HAP-1 (cell line): ENCODE data around the gene SLC6A17.
A peak's percentile ranks its signal among the peaks of the same experiment; 100 is the strongest.

Source experiments
- DNase-seq, 2 experiments: peaks; one replicate each; pipeline ENCODE4 v3.0.0-alpha.2; 2016 to 2020; ENCODE audit warnings: low spot score in 2 of 2
- H3K27me3 ChIP-seq: fragments of 250-450 bp; sonication (Bioruptor Pico); 2 replicates; pipeline ENCODE4 v1.5.1; 2020; ENCODE audit warnings: low read depth, mild to moderate bottlenecking, moderate library complexity
- H3K36me3 ChIP-seq: fragments of 250-450 bp; sonication (Bioruptor Pico); replicated peaks from 2 replicates; pipeline ENCODE4 v1.5.1; 2020; ENCODE audit warnings: mild to moderate bottlenecking
- H3K4me1 ChIP-seq: fragments of 250-450 bp; sonication (Bioruptor Pico); 2 replicates; pipeline ENCODE4 v1.5.1; 2020; ENCODE audit warnings: mild to moderate bottlenecking
- H3K4me3 ChIP-seq: fragments of 250-450 bp; sonication (Bioruptor Pico); 2 replicates; pipeline ENCODE4 v1.5.1; 2020; ENCODE audit warnings: mild to moderate bottlenecking, moderate library complexity
- H3K9me3 ChIP-seq: fragments of 250-450 bp; sonication (Bioruptor Pico); 2 replicates; pipeline ENCODE4 v1.5.1; 2020; ENCODE audit warnings: mild to moderate bottlenecking, moderate library complexity
- in situ Hi-C: fragments of 300-500 bp; cut with MboI; formaldehyde crosslinking; loops from 3 replicates; pipeline ENCODE4 v1.14.3; 2020; ENCODE audit warnings: low sequenced_read_pairs, inconsistent platforms, mixed read lengths

Gene SLC6A17

DNA sequence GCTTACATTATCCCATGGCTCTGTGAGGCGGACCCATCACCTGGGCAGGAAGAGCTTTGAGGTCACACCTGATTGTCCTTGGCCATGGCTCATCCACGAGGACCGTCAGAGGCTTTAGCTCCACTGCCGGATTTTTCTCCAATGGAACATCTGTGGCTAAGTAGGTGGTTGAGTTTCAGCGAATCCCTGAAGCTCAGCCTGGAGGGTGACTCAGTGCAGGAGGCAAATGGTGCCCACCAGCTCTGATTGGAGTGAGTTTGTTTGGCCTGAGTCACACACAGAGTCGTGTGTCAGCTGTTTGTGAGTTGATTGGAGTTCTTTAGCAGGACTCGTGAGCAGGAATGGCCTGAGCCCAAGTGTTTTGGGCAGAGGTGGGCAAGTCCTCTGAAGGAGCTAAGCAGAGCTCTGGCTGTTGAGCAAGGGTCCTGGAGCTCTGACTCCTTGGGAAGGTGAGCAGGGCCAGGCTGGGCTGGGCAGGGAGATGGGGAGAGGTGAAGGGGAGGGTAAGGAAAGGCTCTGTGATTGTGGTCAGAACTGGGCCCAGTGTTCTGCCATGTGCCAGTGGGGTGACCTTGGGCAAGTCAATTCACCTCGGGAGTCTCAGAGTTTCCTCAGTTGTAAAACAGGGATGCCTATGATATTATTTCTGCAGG lies 2.0 kb downstream of the SLC6A17 start:
- in situ Hi-C loops, result no loop called here
- no peaks in the 10 kb centered on the region for H3K36me3 ChIP-seq
- DNase-seq, result no peak
- no peaks in the 10 kb centered on the region for H3K9me3 ChIP-seq
- peaks cover 16% of the 10 kb centered on the region for H3K27me3 ChIP-seq
- H3K4me1 ChIP-seq, result no peaks in the 10 kb centered on the region
- no peak overlapping the region for H3K4me3 ChIP-seq

DNA sequence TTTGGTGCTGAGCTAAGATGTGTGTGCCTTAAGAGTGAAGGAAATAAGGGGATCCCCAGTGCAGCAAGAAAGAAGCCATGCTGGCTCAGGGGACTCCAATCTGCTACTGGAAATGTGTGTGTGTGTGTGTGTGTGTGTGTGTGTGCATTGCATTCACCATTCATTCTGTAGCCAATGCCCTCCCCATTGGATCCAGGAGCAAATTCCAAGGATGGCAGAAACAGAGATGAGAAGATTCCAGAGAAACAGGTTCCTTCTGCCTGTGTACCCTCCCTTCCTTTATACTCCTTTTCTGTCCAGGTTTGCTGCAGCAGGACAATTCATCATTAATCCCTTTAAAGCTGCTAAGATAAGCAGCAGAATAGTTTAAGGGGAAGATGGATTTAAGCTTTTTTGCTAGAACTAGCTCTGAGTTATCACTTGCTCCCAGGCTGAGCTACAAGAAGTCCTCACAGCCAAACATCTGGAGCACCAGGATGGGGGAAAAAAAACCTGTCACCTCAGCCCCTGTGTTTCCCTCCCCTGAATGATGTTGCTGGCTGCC lies 3.2 kb downstream of the SLC6A17 start:
- no peaks in the 10 kb centered on the region for H3K9me3 ChIP-seq
- H3K4me1 ChIP-seq, result no peaks in the 10 kb centered on the region
- no peak overlapping the region for H3K4me3 ChIP-seq
- peaks cover 10% of the 10 kb centered on the region for H3K27me3 ChIP-seq
- DNase-seq, result no peak
- in situ Hi-C loops, result no loop called here
- H3K36me3 ChIP-seq, result no peaks in the 10 kb centered on the region

- Histone ChIP-seq H3K4me3 (no peak overlapping the region), H3K9me3 (no peaks in the 10 kb centered on the region), H3K4me1 (no peaks in the 10 kb centered on the region), H3K27me3 (peaks cover 21% of the 10 kb centered on the region), H3K36me3 (no peaks in the 10 kb centered on the region)
- in situ Hi-C loops, result no loop called here
- peak; percentile 23 to 78 for DNase-seq
Observed at GRCh38 chr1:110155878-110156522, 5.7 kb downstream of the SLC6A17 start.

DNA sequence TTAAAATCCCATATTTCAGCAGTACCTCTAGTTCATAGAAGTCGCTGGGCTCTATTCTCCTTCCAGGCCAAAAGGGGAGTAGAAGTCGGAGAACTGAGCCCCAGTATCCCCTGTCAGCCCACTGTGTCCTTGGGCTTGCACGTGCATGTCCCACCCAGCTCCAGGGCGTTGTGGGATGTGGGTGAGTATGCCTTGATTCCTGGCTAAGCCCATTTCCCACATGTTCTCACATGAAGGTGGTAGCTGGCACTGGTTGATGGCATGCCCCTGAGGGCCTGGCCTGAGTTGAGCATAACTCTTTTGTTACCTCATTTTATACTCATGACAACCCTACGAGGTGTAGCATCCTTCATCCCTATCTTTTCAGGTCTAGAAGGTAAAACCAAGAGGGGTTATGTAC lies 8.0 kb downstream of the SLC6A17 start:
- Histone ChIP-seq H3K4me3 (no peak overlapping the region), H3K36me3 (no peaks in the 10 kb centered on the region), H3K9me3 (no peaks in the 10 kb centered on the region), H3K4me1 (no peaks in the 10 kb centered on the region), H3K27me3 (peaks cover 32% of the 10 kb centered on the region)
- in situ Hi-C loops, result no loop called here
- DNase-seq, result no peak

- in situ Hi-C loops, result no loop called here
- no peaks in the 10 kb centered on the region for H3K36me3 ChIP-seq
- no peak overlapping the region for H3K4me3 ChIP-seq
- no peaks in the 10 kb centered on the region for H3K4me1 ChIP-seq
- peaks cover 38% of the 10 kb centered on the region for H3K27me3 ChIP-seq
- no peaks in the 10 kb centered on the region for H3K9me3 ChIP-seq
- DNase-seq, result no peak
Observed at GRCh38 chr1:110159168-110159567, 8.9 kb downstream of the SLC6A17 start.

GRCh38 chr1:110160538-110161100 lies 10.3 kb downstream of the SLC6A17 start:
- H3K9me3 ChIP-seq, result no peaks in the 10 kb centered on the region
- no peaks in the 10 kb centered on the region for H3K4me1 ChIP-seq
- DNase-seq, result no peak
- in situ Hi-C loops, result no loop called here
- no peaks in the 10 kb centered on the region for H3K36me3 ChIP-seq
- H3K4me3 ChIP-seq, result no peak overlapping the region
- peaks cover 50% of the 10 kb centered on the region for H3K27me3 ChIP-seq

- Histone ChIP-seq H3K36me3 (no peaks in the 10 kb centered on the region), H3K4me3 (no peak overlapping the region), H3K9me3 (no peaks in the 10 kb centered on the region), H3K4me1 (no peaks in the 10 kb centered on the region), H3K27me3 (peaks cover 52% of the 10 kb centered on the region)
- DNase-seq, result no peak
- in situ Hi-C loops, result no loop called here
Observed at GRCh38 chr1:110161165-110161564, 10.9 kb downstream of the SLC6A17 start.

GRCh38 chr1:110161849-110162248 lies 11.6 kb downstream of the SLC6A17 start:
- Histone ChIP-seq H3K4me1 (no peaks in the 10 kb centered on the region), H3K27me3 (peaks cover 52% of the 10 kb centered on the region), H3K9me3 (no peaks in the 10 kb centered on the region), H3K36me3 (no peaks in the 10 kb centered on the region), H3K4me3 (no peak overlapping the region)
- no peak for DNase-seq
- in situ Hi-C loops, result no loop called here

DNA sequence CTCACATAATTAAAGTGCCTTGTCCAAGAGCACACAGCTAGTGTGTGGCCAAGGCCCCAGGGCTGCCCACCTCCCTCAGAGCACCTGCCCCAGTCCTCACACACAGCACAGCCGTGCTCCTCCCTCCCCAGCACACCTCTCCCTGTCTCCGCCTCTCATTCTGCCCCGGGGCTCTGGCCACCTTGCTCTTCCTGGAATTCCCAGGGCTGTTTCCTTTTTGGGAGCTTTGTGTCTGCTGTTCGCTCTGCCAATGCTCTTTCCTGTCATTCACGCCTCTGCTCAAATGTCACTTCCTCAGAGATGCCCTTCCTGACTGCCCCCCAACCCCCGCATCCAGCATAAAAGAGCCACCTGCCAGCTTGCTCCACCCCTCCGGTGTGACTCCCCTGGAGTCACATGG lies 13.3 kb downstream of the SLC6A17 start:
- no peak for DNase-seq
- in situ Hi-C loops, result no loop called here
- no peaks in the 10 kb centered on the region for H3K4me1 ChIP-seq
- peaks cover 51% of the 10 kb centered on the region for H3K27me3 ChIP-seq
- no peaks in the 10 kb centered on the region for H3K36me3 ChIP-seq
- H3K4me3 ChIP-seq, result no peak overlapping the region
- H3K9me3 ChIP-seq, result no peaks in the 10 kb centered on the region

GRCh38 chr1:110164725-110165350 lies 14.5 kb downstream of the SLC6A17 start:
- no peak for DNase-seq
- Histone ChIP-seq H3K4me3 (no peak overlapping the region), H3K27me3 (peaks cover 43% of the 10 kb centered on the region), H3K4me1 (no peaks in the 10 kb centered on the region), H3K36me3 (no peaks in the 10 kb centered on the region), H3K9me3 (no peaks in the 10 kb centered on the region)
- in situ Hi-C loops, result no loop called here

GRCh38 chr1:110165761-110166231 lies 15.5 kb downstream of the SLC6A17 start:
- Histone ChIP-seq H3K4me3 (no peak overlapping the region), H3K27me3 (peaks cover 36% of the 10 kb centered on the region), H3K36me3 (no peaks in the 10 kb centered on the region), H3K4me1 (no peaks in the 10 kb centered on the region), H3K9me3 (no peaks in the 10 kb centered on the region)
- DNase-seq, result no peak
- in situ Hi-C loops, result no loop called here

- no peak for DNase-seq
- peaks cover 30% of the 10 kb centered on the region for H3K27me3 ChIP-seq
- H3K4me3 ChIP-seq, result no peak overlapping the region
- H3K9me3 ChIP-seq, result no peaks in the 10 kb centered on the region
- no peaks in the 10 kb centered on the region for H3K4me1 ChIP-seq
- no peaks in the 10 kb centered on the region for H3K36me3 ChIP-seq
- in situ Hi-C loops, result no loop called here
Observed at GRCh38 chr1:110166861-110167260, 16.6 kb downstream of the SLC6A17 start.

DNA sequence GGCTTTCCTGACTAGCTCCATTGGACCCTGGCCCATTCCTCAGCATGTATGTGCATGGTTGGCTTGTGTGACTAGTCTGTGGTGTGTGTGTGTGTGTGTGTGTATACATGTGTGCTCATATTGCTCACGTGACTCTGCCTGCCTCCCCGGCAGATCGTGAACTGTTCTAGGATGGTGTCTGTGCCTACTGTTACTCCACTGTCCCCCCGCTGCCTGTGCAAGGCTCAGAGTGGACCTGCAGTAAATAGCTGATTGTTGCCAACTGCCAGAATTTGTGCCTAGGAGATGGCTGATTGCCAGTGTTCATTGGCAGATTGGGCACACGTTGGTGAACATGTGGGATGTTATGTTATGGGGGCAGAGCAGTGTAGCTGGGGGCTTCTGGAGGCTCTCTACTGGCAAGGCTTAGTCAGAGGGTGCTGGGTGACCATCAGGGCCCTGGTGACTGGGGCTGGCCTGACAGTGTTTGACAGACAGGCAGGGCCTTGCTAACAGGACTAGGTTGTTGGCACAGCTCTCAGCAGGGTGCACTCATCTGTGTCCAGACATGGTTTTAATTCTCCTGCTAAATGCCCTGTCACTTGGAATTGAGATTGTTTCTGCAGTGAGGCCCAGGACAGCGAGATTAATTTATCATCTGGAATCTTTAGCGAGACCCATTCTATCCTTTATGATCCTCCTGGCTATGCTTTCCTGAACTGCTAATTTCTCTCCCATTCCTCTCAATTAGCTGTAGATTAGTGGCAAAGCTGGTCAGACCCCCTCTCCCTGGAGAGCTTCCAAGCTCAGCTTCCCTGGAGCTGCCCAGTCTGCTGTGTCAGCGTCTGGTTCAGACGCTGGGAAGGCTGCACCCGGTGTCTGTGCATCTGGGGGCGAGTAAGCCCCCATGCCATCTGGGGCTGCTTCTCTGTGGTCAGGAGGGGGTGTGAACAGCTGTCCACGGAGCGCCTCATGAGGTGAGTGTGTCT lies 20.8 kb downstream of the SLC6A17 start:
- in situ Hi-C loops, result no loop called here
- no peak overlapping the region for H3K4me3 ChIP-seq
- no peaks in the 10 kb centered on the region; the same call in 1 of the 2 replicates for H3K27me3 ChIP-seq
- no peak for DNase-seq
- H3K4me1 ChIP-seq, result peaks cover 6% of the 10 kb centered on the region
- H3K36me3 ChIP-seq, result no peaks in the 10 kb centered on the region
- no peaks in the 10 kb centered on the region for H3K9me3 ChIP-seq
